Measurements from ENCODE around the gene MEF2C.

The MEF2C gene

GRCh38 chr5:88708021-88708420 is 175.0 kb downstream of the MEF2C start:
- H3K4me1 Mint-ChIP-seq = no peaks in the 10 kb centered on the region
- no peaks in the 10 kb centered on the region for H3K9me3 Mint-ChIP-seq
- no peak overlapping the region for H3K27ac Mint-ChIP-seq
- H3K4me3 Mint-ChIP-seq = no peak overlapping the region
- H3K27me3 Mint-ChIP-seq (ENCODE audit: low read depth) = peaks cover 8% of the 10 kb centered on the region
- TF ChIP-seq, protein P1, sequence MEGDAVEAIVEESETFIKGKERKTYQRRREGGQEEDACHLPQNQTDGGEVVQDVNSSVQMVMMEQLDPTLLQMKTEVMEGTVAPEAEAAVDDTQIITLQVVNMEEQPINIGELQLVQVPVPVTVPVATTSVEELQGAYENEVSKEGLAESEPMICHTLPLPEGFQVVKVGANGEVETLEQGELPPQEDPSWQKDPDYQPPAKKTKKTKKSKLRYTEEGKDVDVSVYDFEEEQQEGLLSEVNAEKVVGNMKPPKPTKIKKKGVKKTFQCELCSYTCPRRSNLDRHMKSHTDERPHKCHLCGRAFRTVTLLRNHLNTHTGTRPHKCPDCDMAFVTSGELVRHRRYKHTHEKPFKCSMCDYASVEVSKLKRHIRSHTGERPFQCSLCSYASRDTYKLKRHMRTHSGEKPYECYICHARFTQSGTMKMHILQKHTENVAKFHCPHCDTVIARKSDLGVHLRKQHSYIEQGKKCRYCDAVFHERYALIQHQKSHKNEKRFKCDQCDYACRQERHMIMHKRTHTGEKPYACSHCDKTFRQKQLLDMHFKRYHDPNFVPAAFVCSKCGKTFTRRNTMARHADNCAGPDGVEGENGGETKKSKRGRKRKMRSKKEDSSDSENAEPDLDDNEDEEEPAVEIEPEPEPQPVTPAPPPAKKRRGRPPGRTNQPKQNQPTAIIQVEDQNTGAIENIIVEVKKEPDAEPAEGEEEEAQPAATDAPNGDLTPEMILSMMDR (IDR thresholded peaks at IDR 0.05; ENCODE audit: unreplicated experiment in 3 of 3) = no peak
- H3K36me3 Mint-ChIP-seq (ENCODE audit: low read depth) = no peaks in the 10 kb centered on the region

DNA sequence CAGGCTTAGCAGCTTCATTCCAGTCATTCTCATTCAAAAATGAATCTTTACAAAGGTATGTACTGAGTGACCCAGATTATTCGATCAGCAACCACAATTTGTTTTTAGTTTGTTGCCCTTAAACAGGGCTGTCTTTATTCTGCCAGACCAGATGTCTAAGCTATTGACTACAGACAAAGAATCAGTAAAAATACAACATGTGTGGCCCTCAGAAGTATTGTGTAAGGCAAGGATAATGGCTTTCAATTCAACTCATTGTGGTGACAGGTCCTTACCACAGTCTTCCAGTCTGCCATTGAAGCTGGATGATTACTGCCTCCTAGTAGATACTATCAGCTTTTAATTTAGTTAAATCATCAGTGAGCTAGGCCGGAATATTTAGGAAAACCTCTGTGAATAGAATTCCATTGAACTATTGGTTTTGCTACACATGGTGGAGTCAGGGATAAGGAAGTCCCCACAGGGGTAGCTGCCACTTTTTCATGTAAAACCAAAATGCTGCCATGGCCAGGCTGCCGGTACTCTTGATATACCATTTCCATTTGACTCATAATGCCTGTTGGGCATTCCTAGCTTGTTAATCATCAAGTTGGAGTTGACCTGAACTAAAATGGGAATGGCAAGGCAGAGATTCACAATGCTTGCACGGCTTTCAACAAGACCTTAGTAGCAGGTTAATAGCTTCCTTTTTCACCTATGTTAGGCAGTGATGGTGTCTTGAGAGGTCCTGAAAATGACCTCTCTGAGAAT is 175.6 kb downstream of the MEF2C start:
- H3K9me3 Mint-ChIP-seq = no peaks in the 10 kb centered on the region
- H3K27me3 Mint-ChIP-seq (ENCODE audit: low read depth) = peaks cover 11% of the 10 kb centered on the region
- no peaks in the 10 kb centered on the region for H3K4me1 Mint-ChIP-seq
- no peaks in the 10 kb centered on the region for H3K36me3 Mint-ChIP-seq (ENCODE audit: low read depth)
- H3K27ac Mint-ChIP-seq = no peak overlapping the region
- TF ChIP-seq, protein P1 (IDR thresholded peaks at IDR 0.05; ENCODE audit: unreplicated experiment in 3 of 3) = no peak
- no peak overlapping the region for H3K4me3 Mint-ChIP-seq

DNA sequence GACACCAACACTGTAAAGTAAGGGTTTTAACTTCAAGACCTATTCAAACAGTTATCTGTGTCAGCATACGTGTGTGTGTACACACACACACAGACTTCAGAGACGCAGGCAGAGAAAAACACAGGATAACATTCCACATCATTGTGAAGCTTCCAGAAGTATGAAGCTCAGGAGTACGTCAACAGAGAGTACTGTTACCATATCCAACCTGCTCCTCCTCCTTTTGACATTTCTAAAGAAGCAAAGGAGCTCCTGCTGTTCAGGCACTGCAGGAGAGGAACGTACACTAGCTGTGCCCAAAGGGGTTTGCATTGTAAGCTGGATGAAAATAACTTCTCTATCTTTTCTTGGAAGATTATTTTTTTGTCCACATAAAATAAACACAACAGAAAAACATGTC is 180.7 kb downstream of the MEF2C start:
- Mint-ChIP-seq H3K27ac (no peak overlapping the region), H3K4me3 (no peak overlapping the region), H3K36me3 (ENCODE audit: low read depth) (no peaks in the 10 kb centered on the region), H3K9me3 (no peaks in the 10 kb centered on the region), H3K27me3 (ENCODE audit: low read depth) (peaks cover 53% of the 10 kb centered on the region), H3K4me1 (no peaks in the 10 kb centered on the region)
- TF ChIP-seq, protein P1 (IDR thresholded peaks at IDR 0.05; ENCODE audit: unreplicated experiment in 3 of 3) = no peak

- TF ChIP-seq, protein P1 (IDR thresholded peaks at IDR 0.05; ENCODE audit: unreplicated experiment in 3 of 3) = no peak
- Mint-ChIP-seq H3K36me3 (ENCODE audit: low read depth) (no peaks in the 10 kb centered on the region), H3K27ac (no peak overlapping the region), H3K27me3 (ENCODE audit: low read depth) (peaks cover 75% of the 10 kb centered on the region), H3K4me3 (no peak overlapping the region), H3K4me1 (no peaks in the 10 kb centered on the region), H3K9me3 (no peaks in the 10 kb centered on the region)
Observed at GRCh38 chr5:88700121-88700520, 182.9 kb downstream of the MEF2C start.

- H3K36me3 Mint-ChIP-seq (ENCODE audit: low read depth) = no peaks in the 10 kb centered on the region
- H3K4me3 Mint-ChIP-seq = no peak overlapping the region
- no peaks in the 10 kb centered on the region for H3K4me1 Mint-ChIP-seq
- H3K9me3 Mint-ChIP-seq = peaks cover 3% of the 10 kb centered on the region
- no peak overlapping the region for H3K27ac Mint-ChIP-seq
- TF ChIP-seq, protein P1 (IDR thresholded peaks at IDR 0.05; ENCODE audit: unreplicated experiment in 3 of 3) = no peak
- peaks cover 90% of the 10 kb centered on the region for H3K27me3 Mint-ChIP-seq (ENCODE audit: low read depth)
Observed at GRCh38 chr5:88698290-88698689, 184.7 kb downstream of the MEF2C start.

DNA sequence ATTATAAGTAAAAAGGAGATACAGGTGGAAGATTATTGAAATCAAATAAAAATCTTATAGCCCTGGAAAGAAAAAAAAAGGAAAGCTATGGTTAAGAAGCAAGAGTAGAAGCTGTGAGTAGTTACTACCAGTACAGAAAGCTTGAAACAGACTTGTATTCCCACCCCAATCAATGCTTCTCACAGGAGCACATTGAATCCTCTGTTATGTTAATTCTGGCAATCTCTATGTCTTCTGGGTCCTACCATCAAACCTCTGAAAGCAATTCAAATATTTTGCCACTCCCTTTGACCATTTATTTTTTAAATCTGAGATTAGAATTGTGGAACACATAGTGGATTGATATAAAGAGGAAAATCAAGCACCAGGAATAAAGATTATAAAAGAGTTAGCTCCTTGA is 186.5 kb downstream of the MEF2C start:
- peaks cover 98% of the 10 kb centered on the region for H3K27me3 Mint-ChIP-seq (ENCODE audit: low read depth)
- peaks cover 9% of the 10 kb centered on the region for H3K4me1 Mint-ChIP-seq
- H3K9me3 Mint-ChIP-seq = peaks cover 3% of the 10 kb centered on the region
- TF ChIP-seq, protein P1 (IDR thresholded peaks at IDR 0.05; ENCODE audit: unreplicated experiment in 3 of 3) = no peak
- H3K36me3 Mint-ChIP-seq (ENCODE audit: low read depth) = no peaks in the 10 kb centered on the region
- no peak overlapping the region for H3K27ac Mint-ChIP-seq
- H3K4me3 Mint-ChIP-seq = no peak overlapping the region

Data from nephron (organoid).